GM18502 (cell line): Measurements from ENCODE around the gene JAML.

Source experiments
- ATAC-seq: cut with Tn5 transposase; IDR thresholded peaks from one replicate; pipeline ENCODE4 v1.9.1; 2021; ENCODE audit warnings: mild to moderate bottlenecking; ENCODE audit not compliant: unreplicated experiment, poor library complexity

JAML gene

GRCh38 chr11:118224511-118225188 is at the start of gene JAML:
JAML (minus strand) TSS chr11:118225011; CDS start chr11:118214866, 10,145 bp downstream.
- ATAC-seq, result no peak

GRCh38 chr11:118274186-118274585 is 49.4 kb upstream of the JAML start:
- ATAC-seq, result no peak

GRCh38 chr11:118272001-118272400 is 47.2 kb upstream of the JAML start:
- ATAC-seq, result no peak

- no peak for ATAC-seq
Measured at GRCh38 chr11:118267486-118267885, 42.7 kb upstream of the JAML start.

- no peak for ATAC-seq
Measured at GRCh38 chr11:118265954-118266353, 41.1 kb upstream of the JAML start.

GRCh38 chr11:118264569-118265465 is 40.0 kb upstream of the JAML start:
- ATAC-seq, result no peak

- no peak for ATAC-seq
Measured at GRCh38 chr11:118263695-118264568, 39.1 kb upstream of the JAML start, which contains the start of gene MPZL2. MPZL2 (minus strand) TSS chr11:118264297; CDS start chr11:118264153, 144 bp downstream.

GRCh38 chr11:118263112-118263511 is 38.3 kb upstream of the JAML start:
- ATAC-seq, result no peak

GRCh38 chr11:118260353-118260752 is 35.5 kb upstream of the JAML start:
- ATAC-seq, result no peak

GRCh38 chr11:118259138-118259537 is 34.3 kb upstream of the JAML start:
- no peak for ATAC-seq

- no peak for ATAC-seq
Measured at GRCh38 chr11:118258410-118258809, 33.6 kb upstream of the JAML start.

- no peak for ATAC-seq
Measured at GRCh38 chr11:118252688-118253087, 27.9 kb upstream of the JAML start.

GRCh38 chr11:118251858-118252652 is 27.2 kb upstream of the JAML start, which contains the start of gene MPZL3:
MPZL3 (minus strand) TSS chr11:118252365; CDS start chr11:118252294, 71 bp downstream.
- ATAC-seq, result peak; percentile 71

- ATAC-seq, result no peak
Measured at GRCh38 chr11:118247041-118247440, 22.2 kb upstream of the JAML start.

GRCh38 chr11:118245936-118246562 is 21.2 kb upstream of the JAML start:
- ATAC-seq, result no peak

GRCh38 chr11:118243993-118244762 is 19.4 kb upstream of the JAML start:
- no peak for ATAC-seq

GRCh38 chr11:118243161-118243560 is 18.4 kb upstream of the JAML start:
- no peak for ATAC-seq

GRCh38 chr11:118241764-118242098 is 16.9 kb upstream of the JAML start:
- no peak for ATAC-seq
